ENCODE data around the gene SPTLC1. TPM values are rescaled to one million over a fixed set of nuclear protein-coding genes. Genes with fewer than 3 reads are reported as not detected.

SPTLC1 gene, protein sequence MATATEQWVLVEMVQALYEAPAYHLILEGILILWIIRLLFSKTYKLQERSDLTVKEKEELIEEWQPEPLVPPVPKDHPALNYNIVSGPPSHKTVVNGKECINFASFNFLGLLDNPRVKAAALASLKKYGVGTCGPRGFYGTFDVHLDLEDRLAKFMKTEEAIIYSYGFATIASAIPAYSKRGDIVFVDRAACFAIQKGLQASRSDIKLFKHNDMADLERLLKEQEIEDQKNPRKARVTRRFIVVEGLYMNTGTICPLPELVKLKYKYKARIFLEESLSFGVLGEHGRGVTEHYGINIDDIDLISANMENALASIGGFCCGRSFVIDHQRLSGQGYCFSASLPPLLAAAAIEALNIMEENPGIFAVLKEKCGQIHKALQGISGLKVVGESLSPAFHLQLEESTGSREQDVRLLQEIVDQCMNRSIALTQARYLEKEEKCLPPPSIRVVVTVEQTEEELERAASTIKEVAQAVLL
- polyA plus RNA-seq (67.1 and 74.8 TPM in 2 replicates), polyA minus RNA-seq (75.0 and 75.2 TPM in 2 replicates)

DNA sequence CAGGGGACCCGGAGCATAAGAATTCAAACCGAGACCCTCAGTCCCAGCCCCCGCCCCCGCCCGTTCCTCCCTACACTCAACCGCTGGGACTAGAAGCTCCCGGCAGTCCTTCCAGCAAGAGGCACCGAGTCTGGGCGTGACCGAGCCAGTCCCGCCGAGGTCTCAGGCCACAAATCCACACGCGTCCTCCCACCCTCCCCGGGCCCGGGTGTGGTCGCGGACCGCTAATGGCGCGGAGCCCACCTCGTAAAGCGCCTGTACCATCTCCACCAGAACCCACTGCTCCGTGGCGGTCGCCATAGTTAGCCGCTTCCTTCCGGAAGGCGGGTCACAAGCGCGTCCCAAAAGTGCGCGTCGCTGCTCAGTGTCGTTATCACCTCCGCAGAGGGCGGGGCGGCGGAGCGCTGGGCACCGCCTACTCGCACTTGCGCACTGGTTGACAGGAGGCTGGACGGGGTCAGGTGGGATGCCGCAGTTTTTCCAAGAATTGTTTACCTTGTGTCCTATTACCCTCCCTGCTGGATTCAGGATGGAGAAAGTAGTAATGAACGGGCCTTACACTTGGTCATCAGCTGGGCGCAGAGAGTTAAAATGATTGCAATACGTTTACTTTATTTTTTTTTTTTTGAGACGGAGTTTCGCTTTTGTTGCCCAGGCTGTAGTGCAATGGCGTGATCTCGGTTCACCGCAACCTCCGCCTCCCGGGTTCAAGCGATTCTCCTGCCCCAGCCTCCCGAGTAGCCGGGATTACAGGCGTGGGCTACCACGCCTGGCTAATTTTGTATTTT is at the start of gene SPTLC1:
TSS of gene SPTLC1 (minus strand) at position 343 of the 788 bp plus-strand sequence. CDS start at position 300, 43 bp downstream.
- no peaks in the 10 kb centered on the region for H4K20me1 ChIP-seq (ENCODE audit: insufficient read depth)
- peak within 1 kb of the TSS; percentile 78 for H3K9ac ChIP-seq (ENCODE audit: low read length)
- TF ChIP-seq SMC3 (conservative IDR thresholded peaks at IDR 0.05; ENCODE audit: poor library complexity) (no peak), RAD21 (conservative IDR thresholded peaks at IDR 0.05) (peak; percentile 41), POLR2AphosphoS5 (IDR thresholded peaks at IDR 0.05) (peak; percentile 90), EP300 (conservative IDR thresholded peaks at IDR 0.05; ENCODE audit: poor library complexity, severe bottlenecking) (peak; percentile 78), EZH2 (IDR thresholded peaks at IDR 0.05; ENCODE audit: borderline replicate concordance, insufficient read depth, low read length, poor library complexity, severe bottlenecking) (no peak), MXI1 (conservative IDR thresholded peaks at IDR 0.05; ENCODE audit: poor library complexity, severe bottlenecking) (peak; percentile 88), TAF1 (IDR thresholded peaks at IDR 0.05; ENCODE audit: low read depth) (peak; percentile 71)
- TF ChIP-seq, protein P1, sequence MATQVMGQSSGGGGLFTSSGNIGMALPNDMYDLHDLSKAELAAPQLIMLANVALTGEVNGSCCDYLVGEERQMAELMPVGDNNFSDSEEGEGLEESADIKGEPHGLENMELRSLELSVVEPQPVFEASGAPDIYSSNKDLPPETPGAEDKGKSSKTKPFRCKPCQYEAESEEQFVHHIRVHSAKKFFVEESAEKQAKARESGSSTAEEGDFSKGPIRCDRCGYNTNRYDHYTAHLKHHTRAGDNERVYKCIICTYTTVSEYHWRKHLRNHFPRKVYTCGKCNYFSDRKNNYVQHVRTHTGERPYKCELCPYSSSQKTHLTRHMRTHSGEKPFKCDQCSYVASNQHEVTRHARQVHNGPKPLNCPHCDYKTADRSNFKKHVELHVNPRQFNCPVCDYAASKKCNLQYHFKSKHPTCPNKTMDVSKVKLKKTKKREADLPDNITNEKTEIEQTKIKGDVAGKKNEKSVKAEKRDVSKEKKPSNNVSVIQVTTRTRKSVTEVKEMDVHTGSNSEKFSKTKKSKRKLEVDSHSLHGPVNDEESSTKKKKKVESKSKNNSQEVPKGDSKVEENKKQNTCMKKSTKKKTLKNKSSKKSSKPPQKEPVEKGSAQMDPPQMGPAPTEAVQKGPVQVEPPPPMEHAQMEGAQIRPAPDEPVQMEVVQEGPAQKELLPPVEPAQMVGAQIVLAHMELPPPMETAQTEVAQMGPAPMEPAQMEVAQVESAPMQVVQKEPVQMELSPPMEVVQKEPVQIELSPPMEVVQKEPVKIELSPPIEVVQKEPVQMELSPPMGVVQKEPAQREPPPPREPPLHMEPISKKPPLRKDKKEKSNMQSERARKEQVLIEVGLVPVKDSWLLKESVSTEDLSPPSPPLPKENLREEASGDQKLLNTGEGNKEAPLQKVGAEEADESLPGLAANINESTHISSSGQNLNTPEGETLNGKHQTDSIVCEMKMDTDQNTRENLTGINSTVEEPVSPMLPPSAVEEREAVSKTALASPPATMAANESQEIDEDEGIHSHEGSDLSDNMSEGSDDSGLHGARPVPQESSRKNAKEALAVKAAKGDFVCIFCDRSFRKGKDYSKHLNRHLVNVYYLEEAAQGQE (IDR thresholded peaks at IDR 0.05; ENCODE audit: borderline replicate concordance), result peak; percentile 60
- TF ChIP-seq, protein P2, sequence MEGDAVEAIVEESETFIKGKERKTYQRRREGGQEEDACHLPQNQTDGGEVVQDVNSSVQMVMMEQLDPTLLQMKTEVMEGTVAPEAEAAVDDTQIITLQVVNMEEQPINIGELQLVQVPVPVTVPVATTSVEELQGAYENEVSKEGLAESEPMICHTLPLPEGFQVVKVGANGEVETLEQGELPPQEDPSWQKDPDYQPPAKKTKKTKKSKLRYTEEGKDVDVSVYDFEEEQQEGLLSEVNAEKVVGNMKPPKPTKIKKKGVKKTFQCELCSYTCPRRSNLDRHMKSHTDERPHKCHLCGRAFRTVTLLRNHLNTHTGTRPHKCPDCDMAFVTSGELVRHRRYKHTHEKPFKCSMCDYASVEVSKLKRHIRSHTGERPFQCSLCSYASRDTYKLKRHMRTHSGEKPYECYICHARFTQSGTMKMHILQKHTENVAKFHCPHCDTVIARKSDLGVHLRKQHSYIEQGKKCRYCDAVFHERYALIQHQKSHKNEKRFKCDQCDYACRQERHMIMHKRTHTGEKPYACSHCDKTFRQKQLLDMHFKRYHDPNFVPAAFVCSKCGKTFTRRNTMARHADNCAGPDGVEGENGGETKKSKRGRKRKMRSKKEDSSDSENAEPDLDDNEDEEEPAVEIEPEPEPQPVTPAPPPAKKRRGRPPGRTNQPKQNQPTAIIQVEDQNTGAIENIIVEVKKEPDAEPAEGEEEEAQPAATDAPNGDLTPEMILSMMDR (IDR thresholded peaks at IDR 0.05; ENCODE audit: poor library complexity, severe bottlenecking), result peak; percentile 11
- H3F3A ChIP-seq (ENCODE audit: insufficient read depth, low read length, poor library complexity, severe bottlenecking), result no peaks in the 10 kb centered on the region
- no peaks in the 10 kb centered on the region for H3K9me2 ChIP-seq (ENCODE audit: insufficient read depth, low read length)
- H3K9me3 ChIP-seq (ENCODE audit: low read length), result no peaks in the 10 kb centered on the region
- H3K27me3 ChIP-seq (ENCODE audit: insufficient read depth, low read depth, low read length), result no peaks in the 10 kb centered on the region
- peaks cover 36% of the 10 kb centered on the region for H3K79me2 ChIP-seq (replicated peaks; ENCODE audit: insufficient read depth, low read length)
- peak within 1 kb of the TSS; percentile 79 for H3K4me3 ChIP-seq (ENCODE audit: low read length)
- peak within 1 kb of the TSS; percentile 76 for H3K27ac ChIP-seq (ENCODE audit: low read length)
- H2AFZ ChIP-seq (ENCODE audit: low read depth, low read length), result peak within 1 kb of the TSS; percentile 93
- peaks cover 1% of the 10 kb centered on the region for H3K36me3 ChIP-seq (ENCODE audit: insufficient read depth, low read length)
- peak within 1 kb of the TSS; percentile 28 for H3K4me2 ChIP-seq (ENCODE audit: low read length)

GRCh38 chr9:92164975-92165374 is 49.8 kb upstream of the SPTLC1 start:
- no peak overlapping the region for H3K4me3 ChIP-seq (ENCODE audit: low read length)
- H4K20me1 ChIP-seq (ENCODE audit: insufficient read depth), result no peaks in the 10 kb centered on the region
- H3K27me3 ChIP-seq (ENCODE audit: insufficient read depth, low read depth, low read length), result no peaks in the 10 kb centered on the region
- H3K9me2 ChIP-seq (ENCODE audit: insufficient read depth, low read length), result no peaks in the 10 kb centered on the region
- H3K27ac ChIP-seq (ENCODE audit: low read length), result no peak overlapping the region
- no peak overlapping the region for H2AFZ ChIP-seq (ENCODE audit: low read depth, low read length)
- TF ChIP-seq, protein P1 (IDR thresholded peaks at IDR 0.05; ENCODE audit: borderline replicate concordance), result no peak
- TF ChIP-seq EP300 (conservative IDR thresholded peaks at IDR 0.05; ENCODE audit: poor library complexity, severe bottlenecking) (no peak), MXI1 (conservative IDR thresholded peaks at IDR 0.05; ENCODE audit: poor library complexity, severe bottlenecking) (no peak), TAF1 (IDR thresholded peaks at IDR 0.05; ENCODE audit: low read depth) (no peak), POLR2AphosphoS5 (IDR thresholded peaks at IDR 0.05) (no peak), EZH2 (IDR thresholded peaks at IDR 0.05; ENCODE audit: borderline replicate concordance, insufficient read depth, low read length, poor library complexity, severe bottlenecking) (no peak), RAD21 (conservative IDR thresholded peaks at IDR 0.05) (no peak), SMC3 (conservative IDR thresholded peaks at IDR 0.05; ENCODE audit: poor library complexity) (no peak)
- TF ChIP-seq, protein P2 (IDR thresholded peaks at IDR 0.05; ENCODE audit: poor library complexity, severe bottlenecking), result no peak
- H3K9me3 ChIP-seq (ENCODE audit: low read length), result no peaks in the 10 kb centered on the region
- no peaks in the 10 kb centered on the region for H3K79me2 ChIP-seq (replicated peaks; ENCODE audit: insufficient read depth, low read length)
- no peak overlapping the region for H3K4me2 ChIP-seq (ENCODE audit: low read length)
- no peaks in the 10 kb centered on the region for H3F3A ChIP-seq (ENCODE audit: insufficient read depth, low read length, poor library complexity, severe bottlenecking)
- H3K36me3 ChIP-seq (ENCODE audit: insufficient read depth, low read length), result no peaks in the 10 kb centered on the region
- H3K9ac ChIP-seq (ENCODE audit: low read length), result no peak overlapping the region
